Measurements from ENCODE around the gene ARMC2.
"Not testable (repeated sequence)": the region's sequence is repeated elsewhere in the genome, so short reads cannot be mapped to it uniquely, and the experiment has no call there.

Gene ARMC2

GRCh38 chr6:108922499-108922898, 74.3 kb downstream of the ARMC2 start:
- H3K4me3 ChIP-seq (ENCODE audit: low read depth, low read length): no peak overlapping the region
- no peak for DNase-seq (ENCODE audit: low read depth)
- TF ChIP-seq, protein P1, sequence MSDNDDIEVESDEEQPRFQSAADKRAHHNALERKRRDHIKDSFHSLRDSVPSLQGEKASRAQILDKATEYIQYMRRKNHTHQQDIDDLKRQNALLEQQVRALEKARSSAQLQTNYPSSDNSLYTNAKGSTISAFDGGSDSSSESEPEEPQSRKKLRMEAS (IDR thresholded peaks at IDR 0.05; ENCODE audit: low read depth, low read length): no peak
- no peak for TF ChIP-seq CTCF (IDR thresholded peaks at IDR 0.05; ENCODE audit: low read depth, low read length)
- no peak for TF ChIP-seq POLR2A (IDR thresholded peaks at IDR 0.05; ENCODE audit: extremely low read depth, insufficient read length)
- no peak for TF ChIP-seq MYC (IDR thresholded peaks at IDR 0.05; ENCODE audit: low read depth, low read length)

GRCh38 chr6:108927927-108928326, 79.7 kb downstream of the ARMC2 start:
- no peak for DNase-seq (ENCODE audit: low read depth)
- TF ChIP-seq MYC (IDR thresholded peaks at IDR 0.05; ENCODE audit: low read depth, low read length) (no peak), POLR2A (IDR thresholded peaks at IDR 0.05; ENCODE audit: extremely low read depth, insufficient read length) (no peak), CTCF (IDR thresholded peaks at IDR 0.05; ENCODE audit: low read depth, low read length) (no peak)
- TF ChIP-seq, protein P1 (IDR thresholded peaks at IDR 0.05; ENCODE audit: low read depth, low read length): no peak
- H3K4me3 ChIP-seq (ENCODE audit: low read depth, low read length): no peak overlapping the region

- H3K4me3 ChIP-seq (ENCODE audit: low read depth, low read length): no peak overlapping the region
- no peak for DNase-seq (ENCODE audit: low read depth)
- TF ChIP-seq MYC (IDR thresholded peaks at IDR 0.05; ENCODE audit: low read depth, low read length): no peak
- TF ChIP-seq, protein P1 (IDR thresholded peaks at IDR 0.05; ENCODE audit: low read depth, low read length): no peak
- no peak for TF ChIP-seq CTCF (IDR thresholded peaks at IDR 0.05; ENCODE audit: low read depth, low read length)
- no peak for TF ChIP-seq POLR2A (IDR thresholded peaks at IDR 0.05; ENCODE audit: extremely low read depth, insufficient read length)
These were observed 80.4 kb downstream of the ARMC2 start for GRCh38 chr6:108928650-108929049.

DNA sequence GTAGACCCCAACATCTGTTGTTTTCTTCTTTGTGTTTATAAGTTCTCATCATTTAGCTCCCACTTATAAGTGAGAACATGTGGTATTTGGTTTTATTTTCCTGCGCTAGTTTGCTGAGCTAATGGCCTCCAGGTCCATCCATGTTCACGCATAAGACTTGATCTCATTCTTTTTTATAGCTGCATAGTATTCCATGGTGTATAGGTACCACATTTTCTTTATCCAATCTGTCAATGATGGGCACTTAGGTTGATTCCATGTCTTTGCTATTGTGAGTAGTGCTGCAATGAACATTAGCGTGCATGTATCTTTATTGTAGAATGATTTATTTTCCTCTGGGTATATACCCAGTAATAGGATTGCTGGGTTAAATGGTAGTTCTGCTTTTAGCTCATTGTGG, 82.9 kb downstream of the ARMC2 start:
- not testable (repeated sequence) for H3K4me3 ChIP-seq (ENCODE audit: low read depth, low read length); DNase-seq (ENCODE audit: low read depth)

- no peak for TF ChIP-seq MYC (IDR thresholded peaks at IDR 0.05; ENCODE audit: low read depth, low read length)
- no peak for TF ChIP-seq POLR2A (IDR thresholded peaks at IDR 0.05; ENCODE audit: extremely low read depth, insufficient read length)
- no peak for TF ChIP-seq CTCF (IDR thresholded peaks at IDR 0.05; ENCODE audit: low read depth, low read length)
- TF ChIP-seq, protein P1 (IDR thresholded peaks at IDR 0.05; ENCODE audit: low read depth, low read length): no peak
- no peak for DNase-seq (ENCODE audit: low read depth)
These were observed 88.9 kb downstream of the ARMC2 start for GRCh38 chr6:108937170-108937569.

GRCh38 chr6:108940741-108941140, 92.5 kb downstream of the ARMC2 start:
- TF ChIP-seq CTCF (IDR thresholded peaks at IDR 0.05; ENCODE audit: low read depth, low read length) (no peak), POLR2A (IDR thresholded peaks at IDR 0.05; ENCODE audit: extremely low read depth, insufficient read length) (no peak), MYC (IDR thresholded peaks at IDR 0.05; ENCODE audit: low read depth, low read length) (no peak)
- TF ChIP-seq, protein P1 (IDR thresholded peaks at IDR 0.05; ENCODE audit: low read depth, low read length): no peak
- no peak overlapping the region for H3K4me3 ChIP-seq (ENCODE audit: low read depth, low read length)
- DNase-seq (ENCODE audit: low read depth): no peak

More at GRCh38 chr6:108937170-108937569, 88.9 kb downstream of the ARMC2 start:
- H3K4me3 ChIP-seq (ENCODE audit: low read depth, low read length): no peak overlapping the region
